Tibial artery (tissue), 4 donors: ENCODE measurements around the gene PHLDB2.
A peak's percentile ranks its signal among the peaks of the same experiment; 100 is the strongest.

Source experiments
- DNase-seq, 2 donors: peaks; one replicate each; pipeline ENCODE4 v3.0.0-alpha.2; 2019
- H3K27ac ChIP-seq, 2 donors: fragments of 200-600 bp; sonication (generic) in 1 of 2; 1 replicate in 1 of 2; 2 replicates in 1 of 2; pipeline ENCODE4 v1.5.1; 2018 to 2019; ENCODE audit warnings: mild to moderate bottlenecking in 1 of 2
- H3K27me3 ChIP-seq, 2 donors: fragments of 200-600 bp; sonication (generic) in 1 of 2; one replicate each; pipeline versions ENCODE4 v1.5.1 to v1.6.0; 2016 to 2019
- H3K36me3 ChIP-seq, 3 donors: fragments of 200-600 bp; sonication (generic) in 2 of 3; one replicate each; pipeline ENCODE4 v1.5.1; 2016 to 2019; ENCODE audit warnings: mild to moderate bottlenecking in 2 of 3
- H3K4me1 ChIP-seq, 4 donors: fragments of 200-600 bp; sonication (generic) in 2 of 4; 1 replicate in 3 of 4; 2 replicates in 1 of 4; pipeline ENCODE4 v1.5.1; 2016 to 2019
- H3K4me3 ChIP-seq, 2 donors: fragments of 200-600 bp; sonication (generic) in 1 of 2; 1 replicate in 1 of 2; 2 replicates in 1 of 2; pipeline ENCODE4 v1.5.1; 2018 to 2019; ENCODE audit warnings: mild to moderate bottlenecking in 2 of 2
- H3K9me3 ChIP-seq, 3 donors: fragments of 200-600 bp; sonication (generic) in 1 of 3; one replicate each; pipeline ENCODE4 v1.5.1; 2016 to 2019
- CTCF ChIP-seq, 2 experiments: fragments of 200-600 bp in 1 of 2; fragments of 450-650 bp in 1 of 2; IDR thresholded peaks; one replicate each; pipeline ENCODE4 v1.5.1; 2017 to 2019; ENCODE audit warnings: antibody characterized with exemption in 2 of 2, mild to moderate bottlenecking in 1 of 2, moderate library complexity in 1 of 2
- intact Hi-C: fragments of 100-400 bp; cut with DNase I; formaldehyde crosslinking; loops from one replicate; pipeline ENCODE4 v1.15.0; 2023; ENCODE audit warnings: low total_unique reads

Gene PHLDB2

GRCh38 chr3:111823341-111823855, 35.7 kb upstream of the PHLDB2 start:
- Histone ChIP-seq H3K4me3 (no peak overlapping the region), H3K27ac (peak overlapping the region in 1 of 2 donors; percentile 57)
- no peak for TF ChIP-seq CTCF (IDR thresholded peaks at IDR 0.05)

GRCh38 chr3:111824351-111824750, 34.7 kb upstream of the PHLDB2 start:
- no peak for DNase-seq
- H3K4me3 ChIP-seq, result no peak overlapping the region
- no peak for TF ChIP-seq CTCF (IDR thresholded peaks at IDR 0.05)
- peaks cover 0 to 7% (median 6%) of the 10 kb centered on the region in 3 donors for H3K9me3 ChIP-seq
- H3K27me3 ChIP-seq, result no peaks in the 10 kb centered on the region
- peak overlapping the region in 1 of 2 donors; percentile 57 for H3K27ac ChIP-seq
- H3K4me1 ChIP-seq, result peaks cover 0 to 16% (median 3%) of the 10 kb centered on the region in 4 donors
- intact Hi-C loops, result no loop called here
- no peaks in the 10 kb centered on the region for H3K36me3 ChIP-seq

More at GRCh38 chr3:111823341-111823855, 35.7 kb upstream of the PHLDB2 start:
- peaks cover 0 to 16% (median 3%) of the 10 kb centered on the region in 4 donors for H3K4me1 ChIP-seq
- H3K36me3 ChIP-seq, result no peaks in the 10 kb centered on the region
- no peaks in the 10 kb centered on the region for H3K27me3 ChIP-seq
- peaks cover 0 to 7% (median 6%) of the 10 kb centered on the region in 3 donors for H3K9me3 ChIP-seq
- no peak for DNase-seq
- intact Hi-C loops, result no loop called here

GRCh38 chr3:111827871-111828270, 31.2 kb upstream of the PHLDB2 start:
- Histone ChIP-seq H3K36me3 (no peaks in the 10 kb centered on the region), H3K27me3 (no peaks in the 10 kb centered on the region), H3K27ac (no peak overlapping the region), H3K4me1 (peaks cover 0 to 16% (median 3%) of the 10 kb centered on the region in 4 donors), H3K9me3 (no peaks in the 10 kb centered on the region), H3K4me3 (no peak overlapping the region)
- intact Hi-C loops, result no loop called here
- TF ChIP-seq CTCF (IDR thresholded peaks at IDR 0.05), result no peak
- DNase-seq, result no peak

- H3K27ac ChIP-seq, result no peak overlapping the region
- TF ChIP-seq CTCF (IDR thresholded peaks at IDR 0.05), result no peak
- no peaks in the 10 kb centered on the region for H3K9me3 ChIP-seq
- peaks cover 0 to 13% (median 3%) of the 10 kb centered on the region in 4 donors for H3K4me1 ChIP-seq
- H3K4me3 ChIP-seq, result no peak overlapping the region
- no peaks in the 10 kb centered on the region for H3K36me3 ChIP-seq
- no peaks in the 10 kb centered on the region for H3K27me3 ChIP-seq
- intact Hi-C loops, result no loop called here
- DNase-seq, result no peak
These were observed 30.5 kb upstream of the PHLDB2 start for GRCh38 chr3:111828530-111828929.

GRCh38 chr3:111829023-111829422, 30.0 kb upstream of the PHLDB2 start:
- Histone ChIP-seq H3K4me3 (no peak overlapping the region), H3K27me3 (no peaks in the 10 kb centered on the region), H3K27ac (no peak overlapping the region), H3K36me3 (no peaks in the 10 kb centered on the region), H3K4me1 (peaks cover 0 to 8% (median 3%) of the 10 kb centered on the region in 4 donors), H3K9me3 (no peaks in the 10 kb centered on the region)
- DNase-seq, result no peak
- no peak for TF ChIP-seq CTCF (IDR thresholded peaks at IDR 0.05)
- intact Hi-C loops, result no loop called here

GRCh38 chr3:111831840-111832239, 27.2 kb upstream of the PHLDB2 start:
- no peak for TF ChIP-seq CTCF (IDR thresholded peaks at IDR 0.05)
- Histone ChIP-seq H3K27ac (no peak overlapping the region), H3K9me3 (no peaks in the 10 kb centered on the region), H3K4me3 (no peak overlapping the region), H3K27me3 (no peaks in the 10 kb centered on the region), H3K36me3 (no peaks in the 10 kb centered on the region), H3K4me1 (no peaks in the 10 kb centered on the region)
- DNase-seq, result no peak
- intact Hi-C loops, result no loop called here
